GM06990 (cell line): Measurements from ENCODE around the gene GLIS2.

Source experiments
- DNase-seq: peaks from one replicate; pipeline ENCODE4 v3.0.0-alpha.2; 2011; ENCODE audit not compliant: insufficient read length; ENCODE audit errors: extremely low read depth
- H3K27me3 ChIP-seq: replicated peaks from 2 replicates; pipeline ENCODE4 v1.6.0; 2011; ENCODE audit warnings: low read length; ENCODE audit not compliant: control insufficient read depth, insufficient read depth
- H3K36me3 ChIP-seq: 2 replicates; pipeline ENCODE4 v1.5.1; 2011; ENCODE audit warnings: low read length; ENCODE audit not compliant: control insufficient read depth, insufficient read depth
- H3K4me3 ChIP-seq: replicated peaks from 2 replicates; pipeline ENCODE4 v1.5.1; 2011; ENCODE audit warnings: low read depth, mild to moderate bottlenecking, control low read depth, low read length
- TF ChIP-seq, protein P1 (sequence below): IDR thresholded peaks from 2 replicates; pipeline ENCODE4 v1.5.1; 2011; ENCODE audit warnings: low read length, control low read depth, mild to moderate bottlenecking, inconsistent platforms; ENCODE audit not compliant: insufficient read depth, poor library complexity, severe bottlenecking

Gene GLIS2

DNA sequence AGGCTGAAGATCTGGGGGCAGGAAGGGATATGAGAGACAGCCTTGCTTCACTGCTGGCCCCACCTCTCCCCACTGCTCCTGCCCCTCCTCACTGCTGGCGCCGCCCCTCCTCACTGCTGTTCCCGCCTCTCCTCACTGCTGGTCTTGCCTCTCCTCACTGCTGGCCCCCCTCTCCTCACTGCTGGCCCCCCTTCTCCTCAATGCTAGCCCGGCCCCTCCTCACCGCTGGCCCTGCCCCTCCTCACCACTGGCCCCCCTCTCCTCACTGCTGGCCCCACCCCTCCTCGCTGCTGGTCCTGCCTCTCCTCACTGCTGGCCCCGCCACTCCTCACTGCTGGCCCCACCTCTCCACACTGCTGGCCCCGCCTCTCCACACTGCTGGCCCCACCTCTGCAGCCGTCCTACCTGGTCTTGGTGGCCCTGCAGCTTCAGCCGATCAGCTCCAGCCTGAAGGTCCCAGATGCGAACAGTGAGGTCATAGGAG lies 44.7 kb downstream of the GLIS2 start:
- no peak overlapping the region for H3K4me3 ChIP-seq
- TF ChIP-seq, protein P1, sequence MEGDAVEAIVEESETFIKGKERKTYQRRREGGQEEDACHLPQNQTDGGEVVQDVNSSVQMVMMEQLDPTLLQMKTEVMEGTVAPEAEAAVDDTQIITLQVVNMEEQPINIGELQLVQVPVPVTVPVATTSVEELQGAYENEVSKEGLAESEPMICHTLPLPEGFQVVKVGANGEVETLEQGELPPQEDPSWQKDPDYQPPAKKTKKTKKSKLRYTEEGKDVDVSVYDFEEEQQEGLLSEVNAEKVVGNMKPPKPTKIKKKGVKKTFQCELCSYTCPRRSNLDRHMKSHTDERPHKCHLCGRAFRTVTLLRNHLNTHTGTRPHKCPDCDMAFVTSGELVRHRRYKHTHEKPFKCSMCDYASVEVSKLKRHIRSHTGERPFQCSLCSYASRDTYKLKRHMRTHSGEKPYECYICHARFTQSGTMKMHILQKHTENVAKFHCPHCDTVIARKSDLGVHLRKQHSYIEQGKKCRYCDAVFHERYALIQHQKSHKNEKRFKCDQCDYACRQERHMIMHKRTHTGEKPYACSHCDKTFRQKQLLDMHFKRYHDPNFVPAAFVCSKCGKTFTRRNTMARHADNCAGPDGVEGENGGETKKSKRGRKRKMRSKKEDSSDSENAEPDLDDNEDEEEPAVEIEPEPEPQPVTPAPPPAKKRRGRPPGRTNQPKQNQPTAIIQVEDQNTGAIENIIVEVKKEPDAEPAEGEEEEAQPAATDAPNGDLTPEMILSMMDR = no peak
- peaks cover 41% of the 10 kb centered on the region for H3K36me3 ChIP-seq
- no peak for DNase-seq
- no peaks in the 10 kb centered on the region for H3K27me3 ChIP-seq

DNA sequence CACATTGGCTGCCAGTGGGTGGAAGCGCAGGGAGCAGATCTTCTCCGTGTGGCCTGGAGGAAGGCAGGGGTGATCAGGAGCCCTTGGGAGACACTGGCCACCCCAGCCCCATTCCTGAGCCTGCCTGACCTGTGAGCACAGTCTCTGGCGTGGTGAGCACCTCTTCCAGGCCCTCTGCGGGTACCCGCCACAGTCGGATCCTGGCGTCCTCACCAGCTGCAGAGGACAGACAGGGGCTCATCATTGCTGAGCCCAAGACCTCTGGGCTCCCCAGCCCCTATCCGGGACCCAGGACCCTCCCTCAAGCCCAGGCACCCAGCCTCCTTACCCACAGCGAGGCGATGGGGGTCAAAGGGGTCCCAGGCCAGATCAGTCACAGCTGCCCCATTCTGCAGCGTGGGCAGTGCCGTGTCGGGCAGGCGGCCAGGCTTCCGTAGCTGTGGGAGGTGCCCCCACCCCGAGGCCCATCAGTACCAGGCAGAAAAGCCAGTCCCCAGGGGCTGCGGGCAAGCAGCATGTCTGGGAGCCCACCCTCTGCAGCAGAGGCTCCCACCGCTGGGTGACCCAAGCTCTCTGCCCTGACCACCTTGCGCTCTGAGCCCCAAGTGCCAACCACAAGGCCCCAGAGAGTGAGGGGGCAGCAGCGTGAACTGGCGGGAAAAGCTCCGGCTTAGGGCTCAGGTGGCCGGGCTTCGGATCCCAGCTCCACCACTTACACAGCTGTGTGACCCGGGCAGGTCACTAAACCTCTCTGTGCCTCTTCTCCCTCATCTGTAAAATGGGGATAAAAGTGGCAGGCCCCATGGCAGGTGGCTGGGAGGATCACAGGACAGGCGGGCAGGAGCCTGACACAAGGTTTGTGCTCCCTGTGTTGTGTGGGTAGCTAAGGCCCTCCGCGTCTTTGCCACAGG lies 45.4 kb downstream of the GLIS2 start:
- TF ChIP-seq, protein P1 = no peak
- DNase-seq = no peak
- H3K36me3 ChIP-seq = peaks cover 41% of the 10 kb centered on the region
- no peak overlapping the region for H3K4me3 ChIP-seq
- no peaks in the 10 kb centered on the region for H3K27me3 ChIP-seq

DNA sequence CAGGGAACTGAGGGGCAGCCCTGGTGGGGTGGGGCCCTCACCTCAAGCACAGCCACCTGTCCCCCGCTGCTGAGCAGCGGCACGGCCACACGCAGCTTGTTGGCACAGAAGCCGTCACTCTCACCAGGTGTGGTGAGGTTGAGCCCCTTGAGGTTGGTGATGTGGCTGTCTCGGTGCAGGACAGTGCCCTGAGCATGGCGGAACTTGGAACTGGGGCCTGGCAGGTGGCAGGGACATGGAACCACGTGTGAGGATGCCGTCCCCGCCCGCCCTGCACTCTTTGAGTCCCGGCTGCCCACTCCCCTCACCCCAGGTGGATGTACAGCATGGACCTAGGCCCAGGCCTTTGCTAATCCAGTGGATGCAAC lies 46.1 kb downstream of the GLIS2 start:
- H3K4me3 ChIP-seq = no peak overlapping the region
- TF ChIP-seq, protein P1 = no peak
- DNase-seq = no peak
- peaks cover 39% of the 10 kb centered on the region for H3K36me3 ChIP-seq
- no peaks in the 10 kb centered on the region for H3K27me3 ChIP-seq

DNA sequence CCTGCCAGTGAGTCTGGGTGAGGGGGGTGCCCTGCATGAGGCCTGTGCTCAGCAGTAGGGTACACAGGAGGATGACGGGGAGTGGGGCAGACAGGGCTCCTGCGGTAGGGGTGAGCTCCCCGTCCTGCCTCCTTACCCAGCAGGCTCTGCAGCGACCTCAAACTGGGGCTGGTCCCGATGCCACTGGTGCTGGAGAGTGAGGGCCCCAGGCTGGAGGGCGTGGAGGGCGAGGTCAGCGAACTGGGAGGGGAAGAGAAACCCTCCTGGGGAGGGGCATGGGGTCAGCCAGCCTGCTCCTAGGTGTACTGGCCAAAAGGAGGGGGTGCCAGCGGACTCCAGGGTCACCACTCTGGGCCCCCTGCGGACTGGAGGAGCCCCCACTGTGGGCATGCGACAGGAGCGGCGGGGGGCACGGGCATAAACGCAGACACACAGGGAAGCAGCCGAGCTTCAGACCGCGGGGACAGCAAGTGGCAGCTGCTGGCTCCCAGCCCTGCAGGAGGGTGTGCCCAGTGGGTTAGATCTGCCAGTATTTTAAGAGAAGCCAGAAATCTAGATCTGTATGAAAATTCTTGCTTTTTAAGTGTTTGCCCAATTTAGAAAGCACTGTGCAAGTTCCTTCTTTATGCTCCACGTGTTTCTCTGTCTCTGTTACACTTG lies 46.7 kb downstream of the GLIS2 start:
- H3K27me3 ChIP-seq = no peaks in the 10 kb centered on the region

DNA sequence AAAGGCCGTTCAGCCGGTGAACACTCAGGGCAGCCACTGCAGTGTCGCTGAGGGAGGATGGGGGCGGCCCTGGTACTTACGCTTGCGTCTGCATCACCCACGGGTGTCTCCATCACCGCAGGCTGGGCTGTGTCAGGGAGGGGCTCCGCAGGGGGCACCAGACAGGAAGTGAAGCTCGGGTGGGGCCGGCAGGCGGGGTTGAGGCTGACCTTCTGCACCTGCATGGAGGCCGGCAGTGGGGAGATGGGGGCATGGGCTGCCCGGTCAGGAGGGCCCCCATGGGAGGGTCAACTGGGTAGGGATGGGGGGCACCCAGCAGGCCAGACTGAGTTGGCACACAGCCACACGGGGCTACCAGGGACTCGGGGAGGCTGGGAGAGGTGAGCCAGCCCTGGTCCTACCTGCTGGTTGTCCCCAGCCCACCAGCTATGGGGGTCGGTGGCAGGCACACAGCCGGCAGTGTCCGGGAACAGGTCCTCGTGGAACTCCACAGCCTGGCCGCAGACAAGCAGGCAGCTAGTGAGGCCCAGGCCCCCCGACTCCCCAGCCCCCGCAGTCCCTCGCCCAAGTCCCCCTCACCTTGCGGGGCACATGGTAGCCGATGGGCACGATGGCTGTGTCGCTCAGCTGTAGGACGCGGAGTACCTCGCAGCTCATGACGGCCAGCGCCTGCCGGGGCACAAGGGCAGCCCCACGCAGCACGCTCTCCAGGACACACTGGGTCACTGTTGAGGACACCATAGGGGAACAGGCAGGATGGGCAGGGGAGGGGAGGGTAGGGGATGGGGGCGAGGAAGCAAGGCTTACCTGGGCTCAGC lies 48.5 kb downstream of the GLIS2 start:
- Histone ChIP-seq H3K36me3 (peaks cover 29% of the 10 kb centered on the region), H3K4me3 (no peak overlapping the region), H3K27me3 (no peaks in the 10 kb centered on the region)
- DNase-seq = no peak
- TF ChIP-seq, protein P1 = no peak

More for the DNA sequence above, 46.7 kb downstream of the GLIS2 start:
- no peak for DNase-seq
- Histone ChIP-seq H3K4me3 (no peak overlapping the region), H3K36me3 (peaks cover 41% of the 10 kb centered on the region)
- TF ChIP-seq, protein P1 = no peak
